HUES64 (cell line): Measurements from ENCODE around the gene LGALS9.
"Not testable (repeated sequence)": the region's sequence is repeated elsewhere in the genome, so short reads cannot be mapped to it uniquely, and the experiment has no call there.

Experiments used
- H3K27ac ChIP-seq: 2 replicates; pipeline ENCODE4 v1.7.0; 2013; ENCODE audit warnings: low read depth, low read length, inconsistent platforms
- H3K27me3 ChIP-seq: 2 replicates; pipeline ENCODE4 v1.6.1; 2013; ENCODE audit warnings: mild to moderate bottlenecking, low read length; ENCODE audit not compliant: insufficient read depth
- H3K36me3 ChIP-seq: 2 replicates; pipeline ENCODE4 v1.6.1; 2013; ENCODE audit warnings: mild to moderate bottlenecking, low read length; ENCODE audit not compliant: insufficient read depth
- H3K4me1 ChIP-seq: 2 replicates; pipeline ENCODE4 v1.6.1; 2013; ENCODE audit warnings: mild to moderate bottlenecking, low read length, moderate library complexity; ENCODE audit not compliant: insufficient read depth
- H3K4me3 ChIP-seq: 2 replicates; pipeline ENCODE4 v1.5.1; 2013; ENCODE audit warnings: mild to moderate bottlenecking, low read length, moderate library complexity
- H3K9ac ChIP-seq: 2 replicates; pipeline ENCODE4 v1.6.1; 2013; ENCODE audit warnings: mild to moderate bottlenecking, low read depth, low read length
- H3K9me3 ChIP-seq: 2 replicates; pipeline ENCODE4 v1.6.1; 2013; ENCODE audit warnings: low read depth, low read length; ENCODE audit not compliant: insufficient read depth
- WGBS: fragments of 150-250, 120-280 bp; methylation state at CpG from one replicate; pipeline ENCODE4 v1.1.7; 2013; ENCODE audit warnings: missing lambda C conversion rate; 5-methylcytosine and 5-hydroxymethylcytosine counted together

LGALS9 gene

GRCh38 chr17:27631897-27632725, 1.1 kb downstream of the LGALS9 start:
- Histone ChIP-seq H3K36me3 (no peaks in the 10 kb centered on the region), H3K4me3 (no peak overlapping the region), H3K27me3 (no peaks in the 10 kb centered on the region), H3K9ac (no peak overlapping the region), H3K4me1 (no peaks in the 10 kb centered on the region), H3K9me3 (no peaks in the 10 kb centered on the region), H3K27ac (no peak overlapping the region)
- WGBS = 89% methylated on average over 11 of the region's 11 CpGs

GRCh38 chr17:27632766-27633165, 1.8 kb downstream of the LGALS9 start:
- H3K36me3 ChIP-seq, H3K27me3 ChIP-seq, H3K9ac ChIP-seq, H3K4me3 ChIP-seq, H3K9me3 ChIP-seq, H3K4me1 ChIP-seq, H3K27ac ChIP-seq: not testable (repeated sequence)
- WGBS = 88% methylated on average over 9 of the region's 9 CpGs

GRCh38 chr17:27633312-27634025, 2.5 kb downstream of the LGALS9 start:
- Histone ChIP-seq H3K36me3 (no peaks in the 10 kb centered on the region), H3K27ac (no peak overlapping the region), H3K4me3 (no peak overlapping the region), H3K27me3 (no peaks in the 10 kb centered on the region), H3K9me3 (no peaks in the 10 kb centered on the region), H3K4me1 (no peaks in the 10 kb centered on the region), H3K9ac (no peak overlapping the region)
- 94% methylated on average over 14 of the region's 14 CpGs for WGBS

- no peaks in the 10 kb centered on the region for H3K4me1 ChIP-seq
- no peak overlapping the region for H3K27ac ChIP-seq
- no peak overlapping the region for H3K4me3 ChIP-seq
- no peaks in the 10 kb centered on the region for H3K27me3 ChIP-seq
- H3K9ac ChIP-seq = no peak overlapping the region
- H3K9me3 ChIP-seq = no peaks in the 10 kb centered on the region
- no peaks in the 10 kb centered on the region for H3K36me3 ChIP-seq
- WGBS = 86% methylated on average over 1 of the region's 1 CpG
Measured at GRCh38 chr17:27634026-27634335, 3.0 kb downstream of the LGALS9 start.

- H3K9me3 ChIP-seq = no peaks in the 10 kb centered on the region
- H3K9ac ChIP-seq = no peak overlapping the region
- no peak overlapping the region for H3K4me3 ChIP-seq
- no peak overlapping the region for H3K27ac ChIP-seq
- H3K36me3 ChIP-seq = no peaks in the 10 kb centered on the region
- H3K4me1 ChIP-seq = no peaks in the 10 kb centered on the region
- WGBS = no CpG with 5 or more reads among the region's 2 CpGs
- no peaks in the 10 kb centered on the region for H3K27me3 ChIP-seq
Measured at GRCh38 chr17:27634776-27635175, 3.8 kb downstream of the LGALS9 start.

GRCh38 chr17:27635275-27635823, 4.4 kb downstream of the LGALS9 start:
- H3K27me3 ChIP-seq = no peaks in the 10 kb centered on the region
- WGBS = 94% methylated on average over 5 of the region's 6 CpGs
- no peaks in the 10 kb centered on the region for H3K36me3 ChIP-seq
- no peaks in the 10 kb centered on the region for H3K9me3 ChIP-seq
- no peak overlapping the region for H3K4me3 ChIP-seq
- no peak overlapping the region for H3K9ac ChIP-seq
- no peaks in the 10 kb centered on the region for H3K4me1 ChIP-seq
- no peak overlapping the region for H3K27ac ChIP-seq

- not testable (repeated sequence) for H3K9me3 ChIP-seq, H3K9ac ChIP-seq, H3K27ac ChIP-seq, H3K4me3 ChIP-seq, H3K27me3 ChIP-seq, H3K4me1 ChIP-seq, H3K36me3 ChIP-seq
- 92% methylated on average over 3 of the region's 3 CpGs for WGBS
Measured at GRCh38 chr17:27636005-27636520, 5.1 kb downstream of the LGALS9 start.

- not testable (repeated sequence) for H3K36me3 ChIP-seq, H3K4me3 ChIP-seq, H3K9me3 ChIP-seq, H3K9ac ChIP-seq, H3K27me3 ChIP-seq, H3K4me1 ChIP-seq, H3K27ac ChIP-seq
- 97% methylated on average over 5 of the region's 7 CpGs for WGBS
Measured at GRCh38 chr17:27637818-27638217, 6.8 kb downstream of the LGALS9 start.

GRCh38 chr17:27638415-27638914, 7.5 kb downstream of the LGALS9 start:
- H3K27ac ChIP-seq, H3K4me3 ChIP-seq, H3K4me1 ChIP-seq, H3K27me3 ChIP-seq, H3K9me3 ChIP-seq, H3K36me3 ChIP-seq, H3K9ac ChIP-seq: not testable (repeated sequence)
- WGBS = 100% methylated on average over 1 of the region's 5 CpGs

- Histone ChIP-seq H3K27ac (no peak overlapping the region), H3K9ac (no peak overlapping the region), H3K4me3 (no peak overlapping the region), H3K27me3 (no peaks in the 10 kb centered on the region), H3K4me1 (no peaks in the 10 kb centered on the region), H3K9me3 (no peaks in the 10 kb centered on the region), H3K36me3 (no peaks in the 10 kb centered on the region)
- WGBS = 91% methylated on average over 4 of the region's 4 CpGs
Measured at GRCh38 chr17:27640790-27641189, 9.8 kb downstream of the LGALS9 start.

- Histone ChIP-seq H3K9me3 (no peaks in the 10 kb centered on the region), H3K27ac (no peak overlapping the region), H3K4me1 (no peaks in the 10 kb centered on the region), H3K27me3 (no peaks in the 10 kb centered on the region), H3K4me3 (no peak overlapping the region), H3K9ac (no peak overlapping the region), H3K36me3 (no peaks in the 10 kb centered on the region)
- WGBS = 94% methylated on average over 8 of the region's 9 CpGs
Measured at GRCh38 chr17:27644586-27644985, 13.6 kb downstream of the LGALS9 start.
